Islet of Langerhans (tissue), 1 donor: ENCODE results near the gene SEPTIN10.
A peak's percentile ranks its signal among the peaks of the same experiment; 100 is the strongest.
"Not testable (repeated sequence)": the region's sequence is repeated elsewhere in the genome, so short reads cannot be mapped to it uniquely, and the experiment has no call there.

ENCODE experiments used
- FAIRE-seq: peaks from one replicate; lab custom pipeline; 2011; peaks lifted over from hg19 to GRCh38; lab: Jason Lieb, UNC

Gene SEPTIN10

GRCh38 chr2:109613922-109614714 is at the start of gene SEPTIN10, which contains the start of gene SOWAHC:
Gene SEPTIN10, minus strand, starts transcription at chr2:109613966. Its CDS starts 139 bp downstream, at chr2:109613827.
Gene SOWAHC, plus strand, starts transcription at chr2:109614364. Its CDS starts 126 bp downstream, at chr2:109614490.
- FAIRE-seq = no peak

DNA sequence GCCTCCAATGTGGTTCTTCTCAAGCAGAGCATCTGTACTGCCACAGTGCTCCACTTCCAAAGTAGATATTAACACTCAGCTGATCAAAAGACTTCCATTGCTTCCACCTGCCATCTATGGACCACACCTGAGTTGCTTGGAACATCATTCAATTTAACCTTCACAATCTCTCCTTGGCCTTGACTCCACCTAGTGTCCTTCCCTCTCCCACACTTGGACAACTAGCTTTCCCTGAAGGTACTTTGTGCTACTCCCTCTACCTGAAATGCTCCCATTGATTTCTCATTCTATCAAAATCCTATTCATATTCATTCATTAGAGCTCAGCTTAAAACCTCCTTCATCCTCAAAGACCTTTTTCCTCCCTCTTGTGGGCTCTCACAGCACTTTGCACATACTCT is 49.1 kb upstream of the SEPTIN10 start:
- FAIRE-seq = no peak

GRCh38 chr2:109660046-109660860 is 46.5 kb upstream of the SEPTIN10 start:
- FAIRE-seq = no peak

GRCh38 chr2:109659396-109660045 is 45.8 kb upstream of the SEPTIN10 start:
- no peak for FAIRE-seq

GRCh38 chr2:109655287-109655686 is 41.5 kb upstream of the SEPTIN10 start:
- no peak for FAIRE-seq

DNA sequence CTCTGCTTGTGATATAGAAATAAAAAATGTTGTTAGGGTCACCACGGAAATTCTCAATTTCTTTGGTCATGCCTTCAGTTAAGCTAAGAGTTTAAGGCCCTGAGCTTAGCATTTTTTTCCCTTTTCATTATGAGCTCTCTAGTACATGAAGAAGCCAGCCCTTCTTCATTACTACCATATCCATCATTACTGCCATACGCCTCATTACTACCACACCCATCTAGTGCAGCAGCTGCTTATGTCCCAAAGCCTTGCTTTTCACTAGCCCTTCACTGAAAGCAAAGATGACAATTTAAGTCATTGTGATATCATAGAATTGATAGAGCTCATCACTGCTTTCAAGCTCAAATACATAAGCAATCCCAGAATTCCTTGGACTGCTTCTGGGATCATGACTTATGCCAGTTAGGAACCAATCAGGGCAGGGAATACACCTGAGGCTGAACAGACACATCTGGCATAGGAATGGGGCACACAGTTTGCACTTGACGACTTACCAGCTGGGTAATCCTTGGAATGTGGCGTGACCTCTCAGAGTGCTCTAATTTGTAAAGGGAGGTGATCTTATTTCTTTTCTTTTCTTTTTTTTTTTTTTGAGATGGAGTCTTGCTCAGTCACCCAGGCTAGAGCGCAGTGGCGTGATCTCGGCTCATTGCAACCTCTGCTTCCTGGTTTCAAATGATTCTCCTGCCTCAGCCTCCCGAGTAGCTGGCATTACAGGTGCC is 40.7 kb upstream of the SEPTIN10 start:
- no peak for FAIRE-seq

DNA sequence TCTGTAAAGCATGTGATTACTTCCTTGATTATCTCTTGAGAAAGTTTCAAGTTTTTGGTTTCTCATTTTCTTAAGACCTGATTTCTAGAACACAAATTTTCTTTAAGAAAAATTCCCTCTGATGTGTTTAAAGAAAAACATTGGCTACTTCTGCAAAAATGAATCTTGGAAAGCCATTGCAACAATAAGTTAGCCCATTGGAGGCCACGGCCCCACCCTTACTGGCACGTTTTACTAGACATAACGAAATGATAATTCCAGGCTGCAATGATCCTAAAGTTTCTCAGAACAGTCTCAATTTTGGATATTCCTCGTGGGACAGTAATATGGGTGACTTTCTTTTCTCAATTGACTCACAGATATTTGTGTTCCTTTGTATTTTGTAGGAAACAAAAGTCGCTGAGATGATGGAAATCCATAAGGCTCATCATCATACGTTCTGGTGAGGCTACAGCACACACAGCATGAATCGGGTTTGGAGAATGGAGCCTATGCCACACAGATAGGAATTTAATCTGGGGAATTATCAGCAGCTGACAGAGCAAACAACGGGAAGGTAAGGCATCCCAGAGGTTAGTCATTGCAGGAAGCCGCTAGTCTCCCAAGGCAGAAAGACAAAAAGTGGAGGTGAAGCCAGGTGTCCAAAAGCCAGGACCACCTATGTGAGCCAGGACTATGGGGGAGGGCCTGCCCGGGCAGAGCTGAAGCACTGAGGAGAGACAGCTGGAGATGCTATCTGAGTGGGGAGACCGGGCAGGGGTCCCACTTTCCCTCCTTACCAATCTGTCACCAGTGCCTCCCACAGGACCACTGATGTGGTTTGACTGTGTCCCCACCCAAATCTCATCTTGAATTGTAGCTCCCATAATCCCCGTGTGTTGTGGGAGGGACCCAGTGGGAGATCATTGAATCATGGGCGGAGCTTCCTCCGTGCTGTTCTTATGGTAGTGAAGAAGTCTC is 36.2 kb upstream of the SEPTIN10 start:
- FAIRE-seq = no peak

GRCh38 chr2:109648041-109648527 is 34.3 kb upstream of the SEPTIN10 start:
- no peak for FAIRE-seq

DNA sequence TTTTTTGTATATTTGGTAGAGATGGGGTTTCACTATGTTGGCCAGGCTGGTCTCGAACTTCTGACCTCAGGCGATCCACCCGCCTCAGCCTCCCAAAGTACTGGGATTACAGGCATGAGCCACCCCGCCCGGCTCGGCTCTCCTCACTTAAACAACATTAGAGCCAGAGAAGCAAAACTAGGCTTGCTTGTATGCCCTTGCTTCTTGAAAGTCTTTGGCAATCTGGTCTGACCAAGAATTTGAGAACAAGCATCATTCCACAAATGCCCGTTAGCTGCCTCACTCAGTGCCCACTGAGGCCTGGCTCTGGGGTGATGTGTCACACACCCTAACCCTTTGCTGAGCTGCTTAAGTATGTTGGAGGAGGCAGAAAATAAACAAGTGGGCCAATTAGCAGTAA is 33.9 kb upstream of the SEPTIN10 start:
- no peak for FAIRE-seq

DNA sequence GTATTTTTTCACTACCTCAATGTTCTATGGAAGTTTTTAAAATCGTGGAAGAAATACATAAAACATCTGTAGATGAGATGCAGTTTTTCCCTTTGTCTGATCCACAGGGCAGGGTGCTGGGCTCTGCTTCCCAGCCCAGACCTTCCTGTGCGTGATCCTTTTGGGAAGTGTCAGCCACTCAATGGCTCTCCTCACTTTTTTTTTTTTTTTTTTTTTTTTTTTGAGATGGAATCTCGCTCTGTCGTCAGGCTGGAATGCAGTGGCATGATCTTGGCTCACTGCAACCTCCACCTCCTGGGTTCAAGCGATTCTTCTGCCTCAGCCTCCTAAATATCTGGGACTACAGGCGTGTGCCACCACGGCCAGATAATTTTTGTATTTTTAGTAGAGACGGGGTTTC is 33.2 kb upstream of the SEPTIN10 start:
- FAIRE-seq = no peak

- FAIRE-seq = no peak
Observed at GRCh38 chr2:109645412-109646184, 31.8 kb upstream of the SEPTIN10 start.

DNA sequence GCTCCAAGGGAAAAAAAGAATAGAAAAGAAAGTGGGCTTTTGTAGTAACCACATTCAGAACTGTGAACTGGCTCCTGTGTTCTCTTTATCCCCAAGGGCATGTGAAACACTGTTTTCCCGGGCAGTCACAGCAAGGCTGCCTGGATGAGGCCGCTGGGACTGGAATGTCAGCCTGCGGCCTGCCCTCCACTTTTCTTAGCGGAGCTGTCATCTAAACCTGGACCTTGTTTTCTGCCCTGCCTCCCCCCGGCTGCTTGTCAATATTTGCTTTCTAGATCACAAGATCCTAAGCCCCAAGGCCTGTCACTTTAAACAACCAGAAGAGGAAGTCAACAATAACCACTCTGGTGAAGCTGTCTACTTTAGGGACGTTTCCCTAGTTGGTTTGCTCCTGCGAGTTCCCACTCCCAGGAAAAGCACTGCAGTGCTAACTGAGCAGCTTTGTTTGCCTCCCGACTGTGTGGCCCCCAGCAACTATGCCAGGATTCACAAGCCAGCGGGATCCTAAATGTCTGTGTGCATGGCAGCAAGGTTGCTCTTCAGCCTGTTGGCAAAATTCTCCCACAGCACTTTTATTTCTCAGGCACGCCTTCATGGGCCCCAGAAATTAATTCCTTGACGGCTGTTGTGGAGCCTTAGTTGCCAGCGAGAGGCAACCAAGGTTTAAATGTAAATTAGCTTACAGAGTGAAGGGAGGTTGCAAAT is 31.0 kb upstream of the SEPTIN10 start:
- no peak for FAIRE-seq

DNA sequence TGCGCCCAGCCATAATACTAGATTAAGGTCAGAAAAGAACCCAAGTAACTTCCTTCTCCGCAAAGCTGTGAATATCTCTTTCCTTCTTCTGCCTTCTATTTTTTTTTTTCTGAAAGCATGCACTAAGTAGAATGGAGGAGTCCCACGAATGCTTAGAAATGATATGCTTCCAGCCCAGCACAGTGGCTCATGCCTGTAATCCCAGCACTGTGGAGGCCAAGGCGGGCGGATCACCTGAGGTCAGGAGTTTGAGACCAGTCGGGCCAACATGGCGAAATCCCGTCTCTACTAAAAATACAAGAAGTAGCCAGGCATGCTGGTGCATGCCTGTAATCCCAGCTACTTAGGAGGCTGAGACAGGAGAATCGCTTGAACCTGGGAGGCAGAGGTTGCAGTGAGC is 26.2 kb upstream of the SEPTIN10 start:
- not testable (repeated sequence) for FAIRE-seq

- peak; percentile 80 for FAIRE-seq
Observed at GRCh38 chr2:109638795-109639194, 25.0 kb upstream of the SEPTIN10 start.

GRCh38 chr2:109637749-109638570 is 24.2 kb upstream of the SEPTIN10 start:
- no peak for FAIRE-seq

- no peak for FAIRE-seq
Observed at GRCh38 chr2:109636317-109636716, 22.6 kb upstream of the SEPTIN10 start.

- no peak for FAIRE-seq
Observed at GRCh38 chr2:109635426-109636304, 21.9 kb upstream of the SEPTIN10 start.
